Nephron progenitor cell (in vitro differentiated cells): ENCODE results near the gene SASH1.

Experiments
- DNase-seq: peaks from one replicate; pipeline ENCODE4 v3.0.0; 2021
- H3K27ac Mint-ChIP-seq: 2 replicates; pipeline ENCODE4 v1.8.0; 2021; ENCODE audit warnings: mild to moderate bottlenecking, moderate library complexity, mixed read lengths
- H3K27me3 Mint-ChIP-seq: 2 replicates; pipeline ENCODE4 v1.8.0; 2021; ENCODE audit warnings: mild to moderate bottlenecking, low read depth, mixed read lengths; ENCODE audit not compliant: poor library complexity
- H3K36me3 Mint-ChIP-seq: 2 replicates; pipeline ENCODE4 v1.8.0; 2021; ENCODE audit warnings: low read depth, mixed read lengths
- H3K4me1 Mint-ChIP-seq: 2 replicates; pipeline ENCODE4 v1.8.0; 2021; ENCODE audit warnings: mixed read lengths
- H3K4me3 Mint-ChIP-seq: 2 replicates; pipeline ENCODE4 v1.8.0; 2021; ENCODE audit warnings: mild to moderate bottlenecking, moderate library complexity, mixed read lengths
- H3K9me3 Mint-ChIP-seq: 2 replicates; pipeline ENCODE4 v1.8.0; 2021; ENCODE audit warnings: mild to moderate bottlenecking, moderate library complexity, mixed read lengths
- TF ChIP-seq, protein P1 (sequence below): fragments of 200-600 bp; sonication (generic); IDR thresholded peaks from 2 replicates; pipeline ENCODE4 v1.5.0; 2021; ENCODE audit warnings: antibody characterized with exemption

Gene SASH1

DNA sequence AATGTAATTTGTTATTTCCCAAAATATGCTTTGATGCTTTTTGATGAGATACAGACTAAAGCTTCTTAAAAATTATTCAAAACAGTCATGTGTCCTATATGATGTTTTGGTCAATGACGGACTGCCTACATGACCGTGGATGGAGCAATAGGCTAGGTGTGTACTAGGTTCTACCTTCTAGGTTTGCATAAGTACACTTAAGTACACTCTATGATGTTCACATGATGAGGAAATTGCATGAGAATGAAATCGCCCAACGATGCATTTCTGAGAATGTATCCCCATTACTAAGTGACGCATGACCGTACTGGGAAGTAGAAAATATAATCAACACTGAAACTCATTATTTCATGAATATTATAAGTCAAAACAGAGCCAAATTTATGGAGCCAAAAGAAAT lies 252.9 kb downstream of the SASH1 start:
- Mint-ChIP-seq H3K9me3 (peaks cover 41% of the 10 kb centered on the region), H3K36me3 (peaks cover 20% of the 10 kb centered on the region)

DNA sequence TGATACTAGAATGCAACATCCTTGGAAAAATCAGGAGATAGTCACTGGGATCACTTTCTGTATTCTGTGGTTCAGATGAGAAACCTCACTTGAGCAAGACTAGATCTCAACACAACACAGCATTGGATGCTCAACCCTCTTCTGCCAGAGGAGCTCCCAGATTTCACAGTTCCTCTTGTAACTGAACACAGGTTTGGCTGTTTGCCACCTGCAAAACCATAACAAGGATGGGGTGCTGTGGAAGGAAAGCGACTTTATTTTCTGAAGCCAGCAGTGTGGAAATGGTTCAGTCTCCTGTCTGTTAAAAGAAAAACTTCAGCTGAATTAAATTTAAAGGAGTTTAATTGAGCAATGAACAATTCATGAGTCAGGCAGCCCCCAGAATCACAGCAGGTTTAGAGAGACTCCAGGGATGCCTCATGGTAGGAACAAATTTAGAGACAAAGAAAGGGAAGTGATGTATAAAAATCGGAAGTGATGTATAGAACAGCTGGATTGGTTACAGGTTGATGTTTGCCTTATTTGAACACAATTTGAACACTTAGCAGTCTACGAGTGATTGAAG lies 254.3 kb downstream of the SASH1 start:
- H3K36me3 Mint-ChIP-seq: peaks cover 33% of the 10 kb centered on the region
- peaks cover 60% of the 10 kb centered on the region for H3K4me1 Mint-ChIP-seq
- H3K27me3 Mint-ChIP-seq: peaks cover 3% of the 10 kb centered on the region
- DNase-seq: no peak
- peak overlapping the region; percentile 81 for H3K27ac Mint-ChIP-seq
- peaks cover 48% of the 10 kb centered on the region for H3K9me3 Mint-ChIP-seq
- H3K4me3 Mint-ChIP-seq: no peak overlapping the region
- TF ChIP-seq, protein P1, sequence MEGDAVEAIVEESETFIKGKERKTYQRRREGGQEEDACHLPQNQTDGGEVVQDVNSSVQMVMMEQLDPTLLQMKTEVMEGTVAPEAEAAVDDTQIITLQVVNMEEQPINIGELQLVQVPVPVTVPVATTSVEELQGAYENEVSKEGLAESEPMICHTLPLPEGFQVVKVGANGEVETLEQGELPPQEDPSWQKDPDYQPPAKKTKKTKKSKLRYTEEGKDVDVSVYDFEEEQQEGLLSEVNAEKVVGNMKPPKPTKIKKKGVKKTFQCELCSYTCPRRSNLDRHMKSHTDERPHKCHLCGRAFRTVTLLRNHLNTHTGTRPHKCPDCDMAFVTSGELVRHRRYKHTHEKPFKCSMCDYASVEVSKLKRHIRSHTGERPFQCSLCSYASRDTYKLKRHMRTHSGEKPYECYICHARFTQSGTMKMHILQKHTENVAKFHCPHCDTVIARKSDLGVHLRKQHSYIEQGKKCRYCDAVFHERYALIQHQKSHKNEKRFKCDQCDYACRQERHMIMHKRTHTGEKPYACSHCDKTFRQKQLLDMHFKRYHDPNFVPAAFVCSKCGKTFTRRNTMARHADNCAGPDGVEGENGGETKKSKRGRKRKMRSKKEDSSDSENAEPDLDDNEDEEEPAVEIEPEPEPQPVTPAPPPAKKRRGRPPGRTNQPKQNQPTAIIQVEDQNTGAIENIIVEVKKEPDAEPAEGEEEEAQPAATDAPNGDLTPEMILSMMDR: no peak

More for the DNA sequence above, 252.9 kb downstream of the SASH1 start:
- peaks cover 53% of the 10 kb centered on the region for H3K4me1 Mint-ChIP-seq
- no peak for DNase-seq
- TF ChIP-seq, protein P1: no peak
- H3K4me3 Mint-ChIP-seq: no peak overlapping the region
- peaks cover 3% of the 10 kb centered on the region for H3K27me3 Mint-ChIP-seq
- no peak overlapping the region for H3K27ac Mint-ChIP-seq

DNA sequence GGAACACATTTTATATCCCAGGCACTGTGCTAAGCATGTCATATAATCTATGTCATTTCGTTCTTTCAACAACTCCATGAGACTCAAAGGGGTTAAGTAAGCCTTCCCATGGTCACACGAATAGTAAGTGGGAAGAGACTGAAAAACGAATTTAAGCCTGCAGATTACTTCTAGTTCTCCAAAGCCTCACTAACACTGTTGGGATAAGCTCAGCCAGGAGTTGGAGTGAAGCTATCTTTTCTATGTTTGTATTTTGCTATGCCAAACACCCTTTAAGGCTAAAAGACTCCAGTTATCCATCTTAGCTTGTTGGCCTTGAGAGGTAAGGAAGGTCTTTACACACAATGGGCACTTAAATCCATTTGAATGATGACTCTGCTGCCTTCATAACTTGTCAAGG lies 256.1 kb downstream of the SASH1 start:
- peaks cover 54% of the 10 kb centered on the region for H3K4me1 Mint-ChIP-seq
- peak overlapping the region; percentile 78 for H3K27ac Mint-ChIP-seq
- H3K27me3 Mint-ChIP-seq: peaks cover 3% of the 10 kb centered on the region
- no peak overlapping the region for H3K4me3 Mint-ChIP-seq
- no peak for DNase-seq
- H3K36me3 Mint-ChIP-seq: peaks cover 38% of the 10 kb centered on the region
- H3K9me3 Mint-ChIP-seq: peaks cover 53% of the 10 kb centered on the region
- TF ChIP-seq, protein P1: no peak

DNA sequence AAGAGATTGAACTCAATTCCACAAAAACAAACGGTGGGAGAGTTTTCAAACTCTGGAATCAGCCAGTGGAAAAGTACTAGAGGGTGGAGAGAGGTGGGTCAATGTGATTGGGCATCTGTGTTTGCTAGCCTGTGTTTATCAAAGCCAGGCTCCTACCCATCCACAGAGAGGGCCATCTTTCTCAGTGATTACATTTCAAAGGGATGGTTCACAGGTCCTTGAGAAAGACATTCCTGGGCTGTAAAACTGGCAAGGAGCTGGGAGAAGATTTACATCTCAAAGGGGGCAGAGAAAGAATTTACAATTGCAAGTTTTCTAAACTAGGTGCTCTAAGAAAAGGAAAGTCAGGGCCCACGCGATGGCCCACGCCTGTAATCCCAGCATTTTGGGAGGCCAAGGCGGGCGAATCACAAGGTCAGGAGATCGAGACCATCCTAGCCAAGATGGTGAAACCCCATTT lies 257.4 kb downstream of the SASH1 start:
- H3K9me3 Mint-ChIP-seq: peaks cover 57% of the 10 kb centered on the region
- peak overlapping the region; percentile 35 for H3K4me3 Mint-ChIP-seq
- peaks cover 3% of the 10 kb centered on the region for H3K27me3 Mint-ChIP-seq
- peak; percentile 36 for DNase-seq
- TF ChIP-seq, protein P1: no peak
- peak overlapping the region; percentile 99 for H3K27ac Mint-ChIP-seq
- peaks cover 39% of the 10 kb centered on the region for H3K36me3 Mint-ChIP-seq
- H3K4me1 Mint-ChIP-seq: peaks cover 48% of the 10 kb centered on the region
